Heart right ventricle (tissue), 16 donors: ENCODE results near the gene GPRC5C. TPM values are rescaled to one million over a fixed set of nuclear protein-coding genes. Genes with fewer than 3 reads are reported as not detected.

Experiments used
- ATAC-seq, 8 donors: fragments of 200-7000 bp; cut with Tn5 transposase; one replicate each; pipeline ENCODE4 v1.9.1; 2020; ENCODE audit warnings: mild to moderate bottlenecking in 8 of 8, moderate library complexity in 8 of 8, moderate number of reproducible peaks in 1 of 8
- DNase-seq, 2 donors: peaks; one replicate each; pipeline ENCODE4 v3.0.0-alpha.2; 2020
- H3K27ac ChIP-seq, 10 donors: fragments of 200-600 bp; sonication (generic) in 2 of 10; one replicate each; pipeline versions ENCODE4 v1.5.0 to v1.8.0; 2020 to 2022; ENCODE audit warnings: mild to moderate bottlenecking in 3 of 10
- H3K27me3 ChIP-seq, 7 donors: fragments of 200-600 bp; one replicate each; pipeline ENCODE4 v1.8.0; 2021 to 2022; ENCODE audit warnings: mild to moderate bottlenecking in 2 of 7
- H3K36me3 ChIP-seq, 9 donors: fragments of 200-600 bp; sonication (generic) in 1 of 9; one replicate each; pipeline versions ENCODE4 v1.5.0 to v1.8.0; 2020 to 2022; ENCODE audit warnings: mild to moderate bottlenecking in 2 of 9
- H3K4me1 ChIP-seq, 9 donors: fragments of 200-600 bp; sonication (generic) in 1 of 9; one replicate each; pipeline versions ENCODE4 v1.5.0 to v1.8.0; 2020 to 2022; ENCODE audit warnings: mild to moderate bottlenecking in 4 of 9
- H3K4me3 ChIP-seq, 10 donors: fragments of 200-600 bp; sonication (generic) in 2 of 10; one replicate each; pipeline versions ENCODE4 v1.5.0 to v1.8.0; 2020 to 2022; ENCODE audit warnings: mild to moderate bottlenecking in 7 of 10, moderate library complexity in 2 of 10
- H3K9me3 ChIP-seq, 11 donors: fragments of 200-600 bp in 10 of 11; sonication (generic) in 2 of 11; one replicate each; pipeline versions ENCODE4 v1.5.0 to v1.8.0; 2013 to 2022; ENCODE audit warnings: mild to moderate bottlenecking in 2 of 11, control low read depth in 1 of 11, moderate library complexity in 1 of 11
- CTCF ChIP-seq, 9 donors: fragments of 200-600 bp; sonication (generic) in 2 of 9; IDR thresholded peaks; one replicate each; pipeline versions ENCODE4 v1.5.0 to v1.8.0; 2021 to 2022; ENCODE audit warnings: antibody characterized with exemption in 9 of 9, mild to moderate bottlenecking in 5 of 9, moderate library complexity in 1 of 9
- WGBS, 2 donors: extraction: QIAGEN DNeasy Blood & Tissue Kit; methylation state at CpG; one replicate each; pipeline ENCODE4 v1.1.7; 2013; ENCODE audit warnings: inconsistent platforms in 1 of 2; 5-methylcytosine and 5-hydroxymethylcytosine counted together
- intact Hi-C, 10 donors: fragments of 100-400 bp; cut with DNase I; formaldehyde crosslinking; loops; one replicate each; pipeline versions ENCODE4 v1.11.1 to v1.14.2; 2022
- polyA plus RNA-seq, 2 donors: library from polyadenylated mRNA; stranded (reverse); fragments of 200-250 nt; gene quantifications; one replicate each; pipeline ENCODE4 v1.2.3, GENCODE V29; 2013
- total RNA-seq, 10 donors: library from RNA; stranded (reverse); fragmentation: NEBNext Ultra II Directional in 3 of 10; extraction: Animal tissue kit (Norgen Biotek cat#: 25700) in 3 of 10; gene quantifications; one replicate each; pipeline versions ENCODE4 v1.2.1 to v1.2.4, GENCODE V29; 2021 to 2023
- donor health status: Arrhythmogenic right ventricular cardiomyopathy.
- donor health status: ischemic (EF 13 %, LVEDD 7.1; RV severe dilation, severe dysfunction).
- donor health status: healthy with polysubstance abuse.
- donor health status: DM: no; HTN: yes; CAD: no.
- donor health status: DM: no; HTN: no; CAD: no.
- donor health status: ischemic (EF 25% LVEDD 6.9; RV normal size, moderate dysfunction).
- donor health status: ischemic (EF 25% LVEDD 5.7; RV mildly dilated, moderate dysfunction).
- donor health status: healthy.
- donor health status: DM: yes; HTN: yes; CAD: no.
- donor health status: Ischemic cardiomyopathy.
- donor health status: ischemic (EF 35%, LVEDD 5.7; RV mildly dilated, moderate dysfunction).
- donor health status: nonischemic (EF 11% LVEDD 7.7; RV severe dilation, severe dysfunction).
- donor health status: DM: yes; HTN: yes; CAD: no.
- donor health status: PGD.
- donor health status: ischemic (EF 29% LVEDD 5.4; RV normal size, mild dysfunction).
- donor health status: nonischemic (EF 23%, LVEDD 6.1; RV moderate dilation, normal function).

Gene GPRC5C
- total and polyA plus RNA-seq, 12 donors: 28.0 to 41.0 (median 32.5) TPM

GRCh38 chr17:74412581-74412980 is 19.3 kb upstream of the GPRC5C start:
- Histone ChIP-seq H3K9me3 (peaks cover 0 to 3% (median 0%) of the 10 kb centered on the region in 11 donors), H3K27me3 (no peaks in the 10 kb centered on the region), H3K36me3 (no peaks in the 10 kb centered on the region), H3K4me3 (no peak overlapping the region), H3K4me1 (peaks cover 0 to 10% (median 0%) of the 10 kb centered on the region in 9 donors), H3K27ac (no peak overlapping the region)
- ATAC-seq (no peak), DNase-seq (no peak)
- intact Hi-C loops: no loop called here
- TF ChIP-seq CTCF (IDR thresholded peaks at IDR 0.05): no peak
- WGBS, 2 donors: 96 to 99% methylated on average over 8 of the region's 8 CpGs

- TF ChIP-seq CTCF (IDR thresholded peaks at IDR 0.05): no peak
- H3K27ac ChIP-seq: no peak overlapping the region
- H3K27me3 ChIP-seq: peaks cover 0 to 3% (median 0%) of the 10 kb centered on the region in 7 donors
- 78 to 81% methylated on average over 7 of the region's 7 CpGs for WGBS, 2 donors
- no peaks in the 10 kb centered on the region for H3K36me3 ChIP-seq
- ATAC-seq (no peak), DNase-seq (no peak)
- H3K9me3 ChIP-seq: peaks cover 0 to 3% (median 0%) of the 10 kb centered on the region in 11 donors
- no peak overlapping the region for H3K4me3 ChIP-seq
- peaks cover 0 to 9% (median 0%) of the 10 kb centered on the region in 9 donors for H3K4me1 ChIP-seq
- intact Hi-C loops: no loop called here
Observed at GRCh38 chr17:74413491-74413890, 18.4 kb upstream of the GPRC5C start.

DNA sequence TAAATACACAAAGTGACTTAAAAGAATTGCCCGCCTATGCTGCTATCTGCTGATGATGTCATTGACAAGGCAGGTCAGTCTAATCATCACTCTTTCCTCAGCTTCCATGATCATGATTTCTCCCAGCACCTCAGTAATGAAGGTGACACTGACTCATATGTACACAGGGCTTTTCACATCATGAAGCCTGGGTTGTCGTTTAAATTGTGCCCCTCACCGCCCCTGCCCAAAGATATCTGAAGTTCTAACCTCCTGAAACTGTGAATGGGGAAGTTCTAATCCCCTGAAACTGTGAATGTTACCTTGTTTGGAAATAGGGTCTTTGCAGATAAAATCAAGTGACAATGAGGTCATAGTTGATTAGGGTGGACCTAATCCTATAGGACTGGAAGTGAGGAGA is 17.4 kb upstream of the GPRC5C start:
- no peak overlapping the region for H3K4me3 ChIP-seq
- peaks cover 0 to 3% (median 0%) of the 10 kb centered on the region in 11 donors for H3K9me3 ChIP-seq
- TF ChIP-seq CTCF (IDR thresholded peaks at IDR 0.05): no peak
- DNase-seq (no peak), ATAC-seq (no peak)
- 76 to 77% methylated on average over 3 of the region's 3 CpGs for WGBS, 2 donors
- H3K27ac ChIP-seq: no peak overlapping the region
- peaks cover 0 to 6% (median 0%) of the 10 kb centered on the region in 9 donors for H3K4me1 ChIP-seq
- intact Hi-C loops: no loop called here
- peaks cover 0 to 6% (median 0%) of the 10 kb centered on the region in 7 donors for H3K27me3 ChIP-seq
- H3K36me3 ChIP-seq: no peaks in the 10 kb centered on the region

DNA sequence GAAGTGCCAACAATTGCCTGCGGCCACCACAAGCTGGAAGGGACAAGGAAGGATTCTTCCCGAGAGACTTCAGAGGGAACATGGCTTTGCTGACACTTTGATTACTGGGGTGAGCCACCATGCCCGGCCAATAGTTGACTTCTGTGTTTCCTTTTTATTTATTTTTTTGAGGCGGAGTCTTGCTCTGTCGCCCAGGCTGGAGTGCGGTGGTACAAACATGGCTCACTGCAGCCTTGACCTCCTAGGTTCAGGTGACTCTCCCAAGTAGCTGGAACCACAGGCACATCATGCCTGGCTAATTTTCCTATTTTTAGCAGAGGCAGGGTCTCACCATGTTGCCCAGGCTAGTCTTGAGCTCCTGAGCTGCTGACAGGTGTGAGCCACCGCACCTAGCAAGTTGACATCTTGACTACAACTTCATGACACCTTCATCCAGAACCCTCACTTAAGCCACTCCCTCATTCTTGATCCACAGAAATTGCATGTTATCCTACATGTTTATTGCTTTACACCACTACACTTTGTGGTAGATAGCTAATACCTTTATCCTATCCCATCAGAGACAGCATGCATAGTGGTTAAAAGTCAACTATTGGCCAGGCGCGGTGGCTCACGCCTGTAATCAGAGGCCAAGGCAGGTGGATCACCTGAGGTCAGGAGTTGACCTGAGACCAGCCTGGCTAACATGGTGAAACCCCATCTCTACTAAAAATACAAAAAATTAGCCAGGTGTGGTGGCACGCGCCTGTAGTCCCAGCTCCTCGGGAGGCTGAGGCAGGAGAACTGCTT is 16.1 kb upstream of the GPRC5C start:
- intact Hi-C loops: no loop called here
- WGBS, 2 donors: 94 to 96% methylated on average over 13 of the region's 13 CpGs
- Histone ChIP-seq H3K4me1 (peaks cover 0 to 6% (median 0%) of the 10 kb centered on the region in 9 donors), H3K27ac (no peak overlapping the region), H3K4me3 (no peak overlapping the region), H3K27me3 (peaks cover 0 to 6% (median 0%) of the 10 kb centered on the region in 7 donors), H3K9me3 (peaks cover 0 to 2% (median 0%) of the 10 kb centered on the region in 11 donors), H3K36me3 (no peaks in the 10 kb centered on the region)
- no peak for ATAC-seq
- TF ChIP-seq CTCF (IDR thresholded peaks at IDR 0.05): no peak
- DNase-seq: no peak
